ENCODE measurements around the gene CFAP61. TPM values are rescaled to one million over a fixed set of nuclear protein-coding genes. Genes with fewer than 3 reads are reported as not detected.

Gene CFAP61
- total RNA-seq, 4 donors from 2014 or later: 0.19 to 1.4 (median 1.1) TPM

DNA sequence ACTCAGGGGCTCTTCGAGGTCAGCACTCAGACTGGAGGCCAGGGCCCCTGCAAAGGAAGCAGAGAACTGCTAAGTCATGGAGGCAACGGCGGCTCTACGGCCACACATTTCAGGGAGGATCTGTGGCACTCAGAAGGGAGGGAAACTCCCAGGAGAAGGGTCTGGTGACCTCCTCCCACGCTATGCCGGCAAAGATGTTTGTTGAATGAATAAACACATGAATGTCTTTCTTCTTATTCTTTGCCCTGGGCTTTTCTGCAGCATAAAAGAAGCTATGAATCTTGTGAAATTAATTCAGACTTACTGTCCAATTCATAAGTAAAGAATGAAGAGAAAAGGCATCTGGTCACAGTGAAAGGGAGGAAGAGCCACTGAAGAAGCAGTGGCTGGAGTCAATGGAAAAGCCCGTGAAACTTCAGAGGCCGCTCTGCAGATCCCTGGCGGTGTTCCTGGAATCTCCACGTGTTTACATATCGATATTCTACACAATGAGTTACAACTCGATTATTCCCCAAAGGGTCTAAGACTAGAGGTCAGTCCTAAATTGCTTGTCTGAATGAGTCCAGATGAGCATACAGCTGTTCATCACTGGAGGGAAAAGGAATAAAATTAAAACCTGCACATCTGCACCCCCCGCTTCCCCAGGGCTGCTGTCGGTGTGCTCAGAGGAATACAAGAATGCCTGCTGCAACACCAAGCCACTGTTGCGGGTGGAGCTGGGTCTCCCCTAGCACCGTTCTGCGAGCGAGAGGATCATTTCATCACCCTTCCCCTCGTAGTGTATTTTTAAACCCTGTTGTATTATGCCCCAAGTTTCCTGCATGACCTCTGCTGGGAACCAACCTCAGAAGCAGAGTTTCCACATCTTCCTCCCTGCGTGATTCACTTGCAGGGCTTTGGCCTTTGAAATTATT lies 341.1 kb downstream of the CFAP61 start:
- TF ChIP-seq, protein P1, sequence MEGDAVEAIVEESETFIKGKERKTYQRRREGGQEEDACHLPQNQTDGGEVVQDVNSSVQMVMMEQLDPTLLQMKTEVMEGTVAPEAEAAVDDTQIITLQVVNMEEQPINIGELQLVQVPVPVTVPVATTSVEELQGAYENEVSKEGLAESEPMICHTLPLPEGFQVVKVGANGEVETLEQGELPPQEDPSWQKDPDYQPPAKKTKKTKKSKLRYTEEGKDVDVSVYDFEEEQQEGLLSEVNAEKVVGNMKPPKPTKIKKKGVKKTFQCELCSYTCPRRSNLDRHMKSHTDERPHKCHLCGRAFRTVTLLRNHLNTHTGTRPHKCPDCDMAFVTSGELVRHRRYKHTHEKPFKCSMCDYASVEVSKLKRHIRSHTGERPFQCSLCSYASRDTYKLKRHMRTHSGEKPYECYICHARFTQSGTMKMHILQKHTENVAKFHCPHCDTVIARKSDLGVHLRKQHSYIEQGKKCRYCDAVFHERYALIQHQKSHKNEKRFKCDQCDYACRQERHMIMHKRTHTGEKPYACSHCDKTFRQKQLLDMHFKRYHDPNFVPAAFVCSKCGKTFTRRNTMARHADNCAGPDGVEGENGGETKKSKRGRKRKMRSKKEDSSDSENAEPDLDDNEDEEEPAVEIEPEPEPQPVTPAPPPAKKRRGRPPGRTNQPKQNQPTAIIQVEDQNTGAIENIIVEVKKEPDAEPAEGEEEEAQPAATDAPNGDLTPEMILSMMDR (IDR thresholded peaks at IDR 0.05): no peak
- no peak for TF ChIP-seq POLR2A (IDR thresholded peaks at IDR 0.05)
- 73 to 86% methylated on average over 20 of the region's 20 CpGs for WGBS, 2 donors
- intact Hi-C loops (cut with DNase I; ENCODE audit: low total_unique reads): no loop called here
- DNase-seq (ENCODE audit: low spot score in 2 of 2): no peak
- H3K4me3 ChIP-seq (ENCODE audit: low read depth, poor library complexity, severe bottlenecking): no peak overlapping the region

DNA sequence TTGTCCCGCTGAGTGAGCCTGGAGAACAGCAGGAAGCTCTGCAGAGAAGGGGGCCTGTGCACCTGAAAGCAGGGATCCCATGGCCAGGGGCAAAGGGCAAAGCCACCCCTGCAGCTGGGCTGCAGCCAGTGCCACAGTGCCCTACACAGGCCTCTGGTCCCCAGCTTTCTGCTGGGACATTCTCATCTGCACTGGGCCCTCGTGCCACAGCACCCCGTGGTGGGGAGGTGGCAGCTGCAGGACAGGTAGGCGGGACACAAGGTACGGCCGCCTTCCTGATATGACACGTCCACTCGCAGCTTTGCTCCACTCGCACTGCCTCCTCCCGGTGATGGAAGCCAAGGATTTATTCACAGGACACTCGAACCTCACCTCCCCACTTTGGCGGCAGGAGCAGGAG lies 342.8 kb downstream of the CFAP61 start:
- intact Hi-C loops (cut with DNase I; ENCODE audit: low total_unique reads): no loop called here
- WGBS, 2 donors: 94 to 95% methylated on average over 12 of the region's 12 CpGs
- TF ChIP-seq POLR2A (IDR thresholded peaks at IDR 0.05): no peak
- TF ChIP-seq, protein P1 (IDR thresholded peaks at IDR 0.05): no peak
- no peak for DNase-seq (ENCODE audit: low spot score in 2 of 2)
- H3K4me3 ChIP-seq (ENCODE audit: low read depth, poor library complexity, severe bottlenecking): no peak overlapping the region

DNA sequence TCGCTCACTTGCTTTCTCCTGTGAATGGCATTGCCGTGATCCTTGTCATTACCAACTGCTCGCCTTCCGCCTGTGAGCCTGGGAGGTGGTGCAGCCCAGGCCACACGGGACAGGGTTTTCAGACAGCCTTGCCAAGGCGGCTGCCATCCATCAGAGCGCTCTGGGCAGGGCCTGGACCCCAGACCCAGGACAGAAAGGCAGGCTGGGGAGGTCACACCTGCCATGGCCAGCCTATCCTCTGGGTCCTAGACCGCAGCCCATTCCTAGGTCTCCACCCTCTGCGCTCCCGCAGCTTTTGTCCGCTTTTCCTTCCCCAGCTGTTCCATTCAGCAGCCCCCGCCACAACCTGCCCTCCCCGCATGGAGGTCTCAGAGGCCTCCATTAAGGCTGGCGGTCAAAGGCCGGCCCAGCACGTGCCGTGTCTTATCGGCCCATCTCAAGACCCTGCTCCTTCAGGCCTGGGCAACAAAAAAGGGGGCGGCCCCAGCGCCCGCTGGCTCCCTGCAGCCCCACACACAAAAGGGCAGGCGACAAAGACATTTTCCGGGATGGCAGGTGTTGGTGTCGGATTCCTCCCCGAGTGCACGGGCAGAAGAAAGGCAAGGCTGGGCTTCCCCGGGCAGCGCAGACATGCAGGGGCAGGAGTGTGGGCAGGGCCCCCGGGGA lies 343.7 kb downstream of the CFAP61 start:
- no peak for TF ChIP-seq POLR2A (IDR thresholded peaks at IDR 0.05)
- TF ChIP-seq, protein P1 (IDR thresholded peaks at IDR 0.05): no peak
- intact Hi-C loops (cut with DNase I; ENCODE audit: low total_unique reads): no loop called here
- WGBS, 2 donors: 84 to 89% methylated on average over 24 to 27 of the region's 29 CpGs
- H3K4me3 ChIP-seq (ENCODE audit: low read depth, poor library complexity, severe bottlenecking): no peak overlapping the region
- no peak for DNase-seq (ENCODE audit: low spot score in 2 of 2)

DNA sequence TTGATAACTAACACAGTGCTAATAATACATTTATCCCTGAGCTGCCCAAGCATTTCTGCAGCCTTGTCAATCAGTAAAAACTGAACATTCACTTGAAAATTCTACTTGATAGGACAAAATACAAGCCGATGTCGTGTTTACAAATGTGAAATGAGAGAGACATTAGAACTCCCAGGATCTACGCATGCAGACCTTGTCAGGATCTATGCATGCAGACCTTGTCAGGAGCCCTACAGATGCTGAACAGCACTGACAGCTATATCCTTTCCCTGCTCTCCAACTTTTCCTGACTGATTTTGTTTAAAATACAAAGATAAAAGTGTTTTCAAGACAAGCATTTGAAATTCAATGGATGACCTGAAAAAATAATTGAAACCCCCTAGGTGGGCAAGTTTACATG lies 344.5 kb downstream of the CFAP61 start:
- TF ChIP-seq POLR2A (IDR thresholded peaks at IDR 0.05): no peak
- TF ChIP-seq, protein P1 (IDR thresholded peaks at IDR 0.05): no peak
- 91 to 95% methylated on average over 3 of the region's 3 CpGs for WGBS, 2 donors
- no peak overlapping the region for H3K4me3 ChIP-seq (ENCODE audit: low read depth, poor library complexity, severe bottlenecking)
- intact Hi-C loops (cut with DNase I; ENCODE audit: low total_unique reads): no loop called here
- no peak for DNase-seq (ENCODE audit: low spot score in 2 of 2)

DNA sequence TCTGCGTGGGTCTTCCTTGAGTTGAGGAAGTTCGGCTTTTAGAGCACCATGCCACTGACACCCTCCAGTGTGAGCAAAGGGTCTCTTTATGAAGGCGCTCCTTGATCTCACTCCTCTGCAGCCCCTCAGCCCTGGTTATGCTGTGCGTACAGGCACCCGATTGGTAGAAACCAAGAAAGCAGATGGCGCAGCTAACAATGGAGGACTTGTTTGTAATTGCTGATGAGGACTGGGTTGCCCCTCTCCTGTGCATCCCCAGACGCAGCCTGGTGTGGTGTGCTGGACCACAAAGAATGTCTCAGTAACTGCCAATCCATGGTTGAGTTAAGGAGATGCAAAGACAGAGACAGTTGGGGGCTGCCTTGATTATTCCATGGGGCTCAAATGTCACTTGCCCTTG lies 345.8 kb downstream of the CFAP61 start:
- TF ChIP-seq POLR2A (IDR thresholded peaks at IDR 0.05): no peak
- TF ChIP-seq, protein P1 (IDR thresholded peaks at IDR 0.05): no peak
- no peak for DNase-seq (ENCODE audit: low spot score in 2 of 2)
- no peak overlapping the region for H3K4me3 ChIP-seq (ENCODE audit: low read depth, poor library complexity, severe bottlenecking)
- WGBS, 2 donors: 94 to 98% methylated on average over 7 of the region's 7 CpGs
- intact Hi-C loops (cut with DNase I; ENCODE audit: low total_unique reads): no loop called here
